GM06990 (cell line): ENCODE results near the gene UTP18.
"Not testable (repeated sequence)": the region's sequence is repeated elsewhere in the genome, so short reads cannot be mapped to it uniquely, and the experiment has no call there.

Source experiments
- DNase-seq: peaks from one replicate; pipeline ENCODE4 v3.0.0-alpha.2; 2011; ENCODE audit not compliant: insufficient read length; ENCODE audit errors: extremely low read depth
- H3K27me3 ChIP-seq: replicated peaks from 2 replicates; pipeline ENCODE4 v1.6.0; 2011; ENCODE audit warnings: low read length; ENCODE audit not compliant: control insufficient read depth, insufficient read depth
- H3K36me3 ChIP-seq: 2 replicates; pipeline ENCODE4 v1.5.1; 2011; ENCODE audit warnings: low read length; ENCODE audit not compliant: control insufficient read depth, insufficient read depth
- H3K4me3 ChIP-seq: replicated peaks from 2 replicates; pipeline ENCODE4 v1.5.1; 2011; ENCODE audit warnings: low read depth, mild to moderate bottlenecking, control low read depth, low read length
- TF ChIP-seq, protein P1 (sequence below): IDR thresholded peaks from 2 replicates; pipeline ENCODE4 v1.5.1; 2011; ENCODE audit warnings: low read length, control low read depth, mild to moderate bottlenecking, inconsistent platforms; ENCODE audit not compliant: insufficient read depth, poor library complexity, severe bottlenecking

Gene UTP18

DNA sequence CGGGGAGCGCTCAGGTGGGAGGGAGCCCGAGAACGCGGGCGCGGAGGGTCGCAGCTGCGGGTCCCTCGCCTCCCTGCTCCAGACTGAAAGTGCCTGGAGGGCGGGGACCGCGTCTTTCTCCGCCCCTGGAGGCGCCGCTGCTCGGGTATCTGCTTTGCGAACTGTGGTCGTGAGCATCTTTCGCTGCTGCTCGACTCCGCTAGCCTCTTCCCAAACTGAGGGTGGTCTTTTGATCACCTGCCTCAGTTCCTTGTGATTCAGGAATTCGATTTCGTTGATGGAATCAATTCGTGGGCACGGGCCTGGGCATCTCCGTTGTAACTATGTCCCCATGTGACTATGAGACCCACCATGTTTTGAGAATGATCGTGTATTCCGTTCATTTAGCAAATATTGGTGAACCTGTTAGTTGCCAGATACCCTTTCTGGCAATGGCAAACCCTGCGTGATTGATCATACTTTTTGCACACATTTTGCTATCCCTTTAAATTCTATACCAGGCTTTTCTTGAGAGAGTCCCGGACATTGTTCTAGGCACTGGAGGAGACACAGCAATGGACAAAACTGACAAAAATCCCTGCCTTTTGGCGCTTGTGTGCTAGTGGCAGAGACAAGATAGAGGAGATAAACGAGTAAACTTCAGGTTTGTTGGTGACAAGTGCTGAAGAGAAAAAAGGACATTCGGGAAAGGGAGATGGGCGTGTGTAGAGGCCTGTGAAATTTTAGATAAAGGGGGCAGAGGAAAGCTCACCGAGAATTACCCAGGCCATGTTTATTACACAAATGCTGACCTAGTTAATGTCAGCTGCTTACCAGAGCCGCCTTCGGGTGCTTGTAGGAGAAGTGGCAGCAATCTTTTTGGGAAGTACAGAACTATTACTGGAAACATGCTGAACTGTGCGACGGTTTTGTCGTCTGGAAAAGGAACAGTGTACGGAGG, 948 bp downstream of the UTP18 start:
- TF ChIP-seq, protein P1, sequence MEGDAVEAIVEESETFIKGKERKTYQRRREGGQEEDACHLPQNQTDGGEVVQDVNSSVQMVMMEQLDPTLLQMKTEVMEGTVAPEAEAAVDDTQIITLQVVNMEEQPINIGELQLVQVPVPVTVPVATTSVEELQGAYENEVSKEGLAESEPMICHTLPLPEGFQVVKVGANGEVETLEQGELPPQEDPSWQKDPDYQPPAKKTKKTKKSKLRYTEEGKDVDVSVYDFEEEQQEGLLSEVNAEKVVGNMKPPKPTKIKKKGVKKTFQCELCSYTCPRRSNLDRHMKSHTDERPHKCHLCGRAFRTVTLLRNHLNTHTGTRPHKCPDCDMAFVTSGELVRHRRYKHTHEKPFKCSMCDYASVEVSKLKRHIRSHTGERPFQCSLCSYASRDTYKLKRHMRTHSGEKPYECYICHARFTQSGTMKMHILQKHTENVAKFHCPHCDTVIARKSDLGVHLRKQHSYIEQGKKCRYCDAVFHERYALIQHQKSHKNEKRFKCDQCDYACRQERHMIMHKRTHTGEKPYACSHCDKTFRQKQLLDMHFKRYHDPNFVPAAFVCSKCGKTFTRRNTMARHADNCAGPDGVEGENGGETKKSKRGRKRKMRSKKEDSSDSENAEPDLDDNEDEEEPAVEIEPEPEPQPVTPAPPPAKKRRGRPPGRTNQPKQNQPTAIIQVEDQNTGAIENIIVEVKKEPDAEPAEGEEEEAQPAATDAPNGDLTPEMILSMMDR = no peak
- no peak for DNase-seq
- Histone ChIP-seq H3K4me3 (peak overlapping the region; percentile 95), H3K36me3 (peaks cover 2% of the 10 kb centered on the region; the same call in 1 of the 2 replicates), H3K27me3 (no peaks in the 10 kb centered on the region)

DNA sequence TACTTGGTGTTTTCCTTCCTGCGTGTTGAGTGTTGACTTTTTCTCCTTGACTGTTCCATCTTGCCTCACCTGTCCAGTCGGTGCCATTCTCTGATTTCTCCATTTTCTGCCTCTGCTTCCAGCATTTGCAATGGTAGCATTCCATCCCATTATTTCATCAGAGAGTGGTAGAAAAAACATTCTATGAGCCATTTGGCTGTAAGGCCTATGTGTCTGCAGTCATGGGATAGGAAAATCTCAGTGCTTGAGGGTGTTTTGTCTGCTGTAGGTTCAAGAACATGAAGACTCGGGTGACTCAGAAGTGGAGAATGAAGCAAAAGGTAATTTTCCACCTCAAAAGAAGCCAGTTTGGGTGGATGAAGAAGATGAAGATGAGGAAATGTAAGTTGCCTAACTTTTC, 2.7 kb downstream of the UTP18 start:
- TF ChIP-seq, protein P1 = no peak
- Histone ChIP-seq H3K4me3 (no peak overlapping the region), H3K27me3 (no peaks in the 10 kb centered on the region), H3K36me3 (peaks cover 2% of the 10 kb centered on the region; the same call in 1 of the 2 replicates)
- DNase-seq = no peak

DNA sequence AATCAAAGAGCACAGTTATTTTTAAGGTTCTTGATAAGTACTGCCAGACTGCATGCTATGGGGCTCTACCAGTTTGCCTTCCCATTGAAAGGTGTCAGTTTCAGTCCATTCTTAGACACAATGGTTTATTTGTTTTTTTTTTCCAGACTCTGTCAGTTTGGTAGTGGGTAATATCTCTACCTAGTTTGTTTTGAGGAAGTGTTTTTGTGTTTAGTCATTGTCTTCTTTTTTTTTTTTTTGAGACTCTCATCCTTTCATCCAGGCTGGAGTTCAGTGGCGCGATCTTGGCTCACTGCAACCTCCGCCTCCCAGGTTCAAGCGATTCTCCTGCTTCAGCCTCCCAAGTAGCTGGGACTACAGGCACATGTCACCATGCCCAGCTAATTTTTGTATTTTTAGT, 4.1 kb downstream of the UTP18 start:
- H3K36me3 ChIP-seq = not testable (repeated sequence)

DNA sequence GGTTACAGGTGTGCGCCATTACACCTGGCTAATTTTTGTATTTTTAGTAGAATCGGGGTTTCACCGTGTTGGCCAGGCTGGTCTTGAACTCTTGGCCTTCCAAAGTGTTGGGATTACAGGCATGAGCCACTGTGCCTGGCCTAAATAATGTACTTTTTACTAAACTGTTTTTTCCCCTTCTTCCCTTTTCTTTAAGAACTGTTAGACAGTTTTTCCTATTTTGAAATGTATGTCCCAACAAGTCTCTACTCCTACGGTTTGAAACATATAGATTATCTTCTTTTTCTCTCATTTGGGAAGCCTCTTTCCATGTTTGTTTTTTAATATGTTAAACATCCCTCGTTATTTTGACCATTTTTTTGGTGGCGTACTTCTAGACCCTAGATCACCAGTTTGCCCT, 9.6 kb downstream of the UTP18 start:
- DNase-seq = no peak
- H3K4me3 ChIP-seq = no peak overlapping the region
- H3K27me3 ChIP-seq = no peaks in the 10 kb centered on the region
- peaks cover 10% of the 10 kb centered on the region for H3K36me3 ChIP-seq
- TF ChIP-seq, protein P1 = no peak

More for the DNA sequence above, 4.1 kb downstream of the UTP18 start:
- DNase-seq, H3K27me3 ChIP-seq, H3K4me3 ChIP-seq: not testable (repeated sequence)

DNA sequence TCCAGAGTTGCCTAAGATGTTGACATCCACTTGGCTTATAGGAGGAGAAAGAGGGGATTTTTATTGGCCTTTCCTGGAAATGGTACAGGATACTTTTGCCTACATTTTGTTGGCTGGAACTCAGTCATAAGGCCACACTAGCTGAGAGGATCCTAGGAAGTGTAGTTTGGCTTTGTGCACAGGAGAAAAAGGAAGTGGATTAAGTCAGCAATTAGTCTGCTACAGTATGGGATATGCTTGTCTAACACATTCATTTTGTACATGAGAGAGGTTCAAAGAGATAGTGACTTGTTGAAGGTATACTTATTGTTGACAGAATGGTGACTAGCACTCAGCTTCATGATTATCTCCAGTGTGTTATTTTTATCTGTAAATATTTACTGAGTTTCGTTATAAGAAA, 10.3 kb downstream of the UTP18 start:
- Histone ChIP-seq H3K27me3 (no peaks in the 10 kb centered on the region), H3K4me3 (no peak overlapping the region), H3K36me3 (peaks cover 7% of the 10 kb centered on the region)
- DNase-seq = no peak
- TF ChIP-seq, protein P1 = no peak

DNA sequence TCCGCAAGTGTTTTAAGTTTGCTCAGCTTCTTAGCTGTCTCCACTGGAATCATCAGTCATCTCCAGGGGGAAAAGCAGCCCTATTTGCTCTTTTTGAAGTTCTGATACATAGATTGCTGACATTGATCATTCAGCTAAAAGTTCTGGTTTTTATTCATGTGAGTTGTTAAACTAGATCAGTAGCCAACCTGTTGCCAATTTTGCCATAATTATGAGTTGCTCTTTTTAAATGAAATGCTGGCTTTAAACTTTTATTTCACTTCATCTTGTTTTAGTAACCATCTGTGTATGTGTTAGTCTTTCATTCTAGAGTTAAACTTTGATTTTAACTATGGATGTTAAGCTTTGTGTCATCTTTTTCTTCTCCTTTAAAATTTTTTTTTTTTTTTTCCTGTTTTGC, 12.5 kb downstream of the UTP18 start:
- H3K36me3 ChIP-seq = peaks cover 12% of the 10 kb centered on the region
- TF ChIP-seq, protein P1 = no peak
- no peak for DNase-seq
- no peak overlapping the region for H3K4me3 ChIP-seq
- H3K27me3 ChIP-seq = no peaks in the 10 kb centered on the region
